GM12801 (cell line): ENCODE measurements around the gene NCOA3.

Experiments
- TF ChIP-seq, protein P1 (sequence below): IDR thresholded peaks from one replicate; pipeline ENCODE4 v1.5.1; 2011; ENCODE audit warnings: control low read depth; ENCODE audit not compliant: insufficient read length; ENCODE audit errors: extremely low read depth

Gene NCOA3

DNA sequence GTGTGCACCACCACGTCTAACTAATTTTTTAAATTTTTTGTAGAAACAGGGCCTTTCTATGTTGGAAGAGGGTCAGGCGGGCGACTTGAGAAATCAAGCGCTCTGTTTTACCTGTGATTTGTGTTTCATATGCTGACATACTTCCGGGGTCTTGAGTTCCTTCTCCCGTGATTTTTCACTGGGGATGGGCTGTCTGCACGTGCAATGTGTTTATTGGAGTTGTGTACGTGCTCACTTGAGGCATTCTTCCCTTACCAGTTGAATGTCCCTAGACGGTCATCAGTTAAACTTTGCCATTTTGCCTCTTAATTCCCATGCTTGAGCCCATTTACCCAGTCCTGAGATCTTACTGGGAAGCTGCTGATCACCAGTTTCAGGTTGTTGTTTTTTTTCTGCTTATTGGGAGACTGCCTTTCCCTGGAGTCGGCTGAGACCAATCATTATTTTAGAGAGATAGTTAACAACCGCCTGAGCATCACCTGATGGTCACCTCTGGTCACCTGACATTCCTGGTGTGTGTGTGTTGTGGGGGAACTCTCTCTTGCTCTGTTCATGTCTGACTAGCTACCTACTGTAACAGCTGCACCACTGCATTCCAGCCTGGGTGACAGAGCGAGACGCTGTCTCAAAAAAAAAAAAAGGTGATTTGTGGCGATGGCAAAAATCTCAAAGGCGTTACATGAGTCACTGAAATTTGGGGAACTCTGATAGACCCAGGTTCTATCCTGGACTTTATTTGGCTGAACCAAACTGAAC, 34.8 kb upstream of the NCOA3 start:
- TF ChIP-seq, protein P1, sequence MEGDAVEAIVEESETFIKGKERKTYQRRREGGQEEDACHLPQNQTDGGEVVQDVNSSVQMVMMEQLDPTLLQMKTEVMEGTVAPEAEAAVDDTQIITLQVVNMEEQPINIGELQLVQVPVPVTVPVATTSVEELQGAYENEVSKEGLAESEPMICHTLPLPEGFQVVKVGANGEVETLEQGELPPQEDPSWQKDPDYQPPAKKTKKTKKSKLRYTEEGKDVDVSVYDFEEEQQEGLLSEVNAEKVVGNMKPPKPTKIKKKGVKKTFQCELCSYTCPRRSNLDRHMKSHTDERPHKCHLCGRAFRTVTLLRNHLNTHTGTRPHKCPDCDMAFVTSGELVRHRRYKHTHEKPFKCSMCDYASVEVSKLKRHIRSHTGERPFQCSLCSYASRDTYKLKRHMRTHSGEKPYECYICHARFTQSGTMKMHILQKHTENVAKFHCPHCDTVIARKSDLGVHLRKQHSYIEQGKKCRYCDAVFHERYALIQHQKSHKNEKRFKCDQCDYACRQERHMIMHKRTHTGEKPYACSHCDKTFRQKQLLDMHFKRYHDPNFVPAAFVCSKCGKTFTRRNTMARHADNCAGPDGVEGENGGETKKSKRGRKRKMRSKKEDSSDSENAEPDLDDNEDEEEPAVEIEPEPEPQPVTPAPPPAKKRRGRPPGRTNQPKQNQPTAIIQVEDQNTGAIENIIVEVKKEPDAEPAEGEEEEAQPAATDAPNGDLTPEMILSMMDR: no peak

DNA sequence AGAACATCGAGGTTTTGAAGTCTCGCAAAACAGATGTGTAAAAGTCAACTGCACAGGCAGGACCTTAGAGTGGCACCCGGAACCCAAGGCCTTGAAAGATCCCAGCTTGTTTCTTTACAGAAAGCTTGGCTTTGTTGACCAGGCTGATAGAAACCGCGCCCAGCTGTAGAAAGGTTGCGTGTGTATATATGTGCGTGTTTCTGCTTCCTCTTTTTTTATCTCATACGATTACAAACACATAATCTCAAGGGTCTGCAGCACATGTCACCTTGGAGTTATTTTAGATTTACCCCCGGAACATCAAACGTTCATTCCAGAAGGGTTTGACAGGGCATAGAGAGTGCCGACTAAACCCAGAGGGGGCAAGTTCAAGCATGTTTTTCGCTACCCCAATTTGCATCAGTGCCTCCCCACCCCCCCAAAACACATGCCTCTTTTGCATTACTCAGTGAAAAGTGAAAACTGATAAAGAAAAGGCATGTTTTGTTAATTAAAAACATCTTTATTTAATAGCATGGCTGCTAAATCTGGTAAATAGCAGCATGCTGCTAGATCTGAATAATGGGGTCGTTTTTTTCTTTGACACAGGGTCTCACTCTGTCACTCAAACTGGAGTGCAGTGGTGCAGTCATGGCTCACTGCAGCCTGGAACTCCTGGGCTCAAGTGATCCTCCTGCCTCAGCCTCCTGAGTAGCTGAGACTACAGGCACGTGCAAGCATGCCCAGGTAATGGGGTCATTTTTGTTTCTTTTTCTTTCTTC, 33.2 kb upstream of the NCOA3 start:
- TF ChIP-seq, protein P1: no peak

DNA sequence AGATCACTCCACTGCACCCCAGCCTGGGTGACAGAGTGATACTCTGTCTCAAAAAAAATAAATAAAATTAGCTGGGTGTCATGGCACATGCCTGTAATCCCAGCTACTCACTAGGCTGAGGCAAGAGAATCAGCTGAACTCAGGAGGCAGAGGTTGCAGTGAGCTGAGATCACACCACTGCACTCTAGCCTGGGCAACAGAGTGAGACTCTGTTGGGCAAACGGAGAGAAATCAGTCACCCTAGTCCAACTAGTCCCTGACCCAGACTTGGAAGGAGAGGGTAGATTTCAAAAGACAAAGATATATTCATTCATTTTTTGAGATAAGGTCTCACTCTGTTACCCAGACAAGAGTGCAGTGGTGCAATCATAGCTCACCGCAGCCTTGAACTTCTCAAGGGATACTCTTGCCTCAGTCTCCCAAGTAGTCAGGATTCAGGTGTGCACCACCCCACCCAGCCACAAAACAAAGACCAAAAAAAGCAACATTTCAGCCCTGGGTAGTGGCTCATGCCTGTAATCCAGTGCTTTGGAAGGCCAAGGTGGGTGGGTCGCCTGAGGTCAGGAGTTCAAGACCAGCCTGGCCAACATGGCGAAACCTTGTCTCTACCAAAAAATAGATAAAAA, 26.2 kb upstream of the NCOA3 start:
- TF ChIP-seq, protein P1: no peak

DNA sequence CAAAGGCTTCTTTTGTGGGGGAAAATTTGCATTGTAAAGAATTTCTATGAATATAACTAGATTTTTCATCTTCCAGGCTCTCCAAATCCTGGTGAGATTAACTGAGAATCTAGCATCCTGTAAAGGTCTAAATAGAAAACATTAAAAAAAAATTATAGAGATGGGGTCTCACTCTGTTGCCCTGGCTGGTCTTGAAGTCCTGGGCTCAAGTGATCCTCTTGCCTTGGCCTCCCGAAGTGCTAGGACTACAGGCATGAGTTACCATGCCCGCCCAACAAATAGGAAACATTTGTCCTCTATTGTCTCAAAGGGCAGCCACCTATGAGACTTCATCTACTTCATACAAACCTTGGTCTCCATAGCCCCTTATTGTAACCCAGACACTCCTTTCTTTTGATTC, 25.2 kb upstream of the NCOA3 start:
- TF ChIP-seq, protein P1: no peak

DNA sequence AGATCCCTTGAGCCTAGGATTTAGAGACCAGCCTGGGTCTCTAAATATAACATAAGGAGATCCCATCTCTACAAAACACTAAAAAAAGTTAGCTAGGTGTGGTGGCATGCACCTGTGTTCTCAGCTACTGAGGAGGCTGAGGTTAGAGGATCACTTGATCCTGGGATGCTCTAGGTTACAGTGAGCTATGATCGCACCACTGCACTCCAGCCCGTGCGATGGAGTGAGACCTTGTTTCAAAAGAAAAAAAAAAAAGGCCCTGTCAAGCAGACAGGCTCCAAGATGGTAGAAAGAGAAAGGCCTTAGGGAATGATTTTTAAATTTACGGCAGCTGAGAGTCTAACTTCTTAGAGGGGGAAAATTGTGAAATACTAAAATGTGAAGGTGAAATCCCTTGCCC, 22.6 kb upstream of the NCOA3 start:
- TF ChIP-seq, protein P1: no peak

DNA sequence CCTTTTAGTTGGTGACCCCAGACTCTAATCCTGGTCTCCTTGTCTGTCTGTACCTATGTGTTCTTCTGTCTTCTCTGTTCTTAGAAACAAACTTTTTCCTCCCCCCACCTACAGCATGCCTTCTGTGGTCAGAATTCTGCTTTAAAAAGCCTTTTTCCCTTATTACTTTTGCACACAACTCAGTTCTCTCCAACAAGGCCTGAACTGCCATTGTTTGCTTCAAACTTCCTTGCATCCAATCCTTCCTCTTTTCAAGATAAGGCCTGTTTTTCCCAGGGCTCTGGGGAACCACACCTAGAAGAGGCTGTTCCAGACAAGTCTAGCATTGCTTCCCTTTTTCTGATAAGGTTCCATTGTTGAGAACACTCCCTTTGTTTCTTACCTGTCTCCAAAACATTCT, 22.2 kb upstream of the NCOA3 start:
- TF ChIP-seq, protein P1: no peak

DNA sequence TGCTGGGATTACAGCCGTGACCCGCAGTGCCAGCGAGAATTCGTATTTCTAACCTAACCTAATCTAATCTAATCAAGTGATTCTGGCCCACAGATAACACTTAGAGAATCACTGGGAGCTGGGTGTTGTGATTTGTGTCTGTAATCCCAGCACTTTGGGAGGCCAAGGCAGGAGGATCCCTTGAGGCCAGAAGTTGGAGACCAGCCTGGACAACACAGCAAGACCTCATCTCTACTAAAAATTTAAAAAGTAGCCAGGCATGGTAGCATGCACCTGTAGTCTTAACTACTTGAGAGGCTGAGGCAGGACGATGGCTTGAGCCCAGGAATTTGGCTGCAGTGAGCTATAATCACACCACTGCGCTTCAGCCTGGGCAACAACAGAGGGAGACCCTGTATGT, 21.4 kb upstream of the NCOA3 start:
- TF ChIP-seq, protein P1: no peak
